Kidney capillary endothelial cell (primary cell): ENCODE results near the gene UCHL5.

ENCODE experiments used
- DNase-seq: peaks from one replicate; pipeline ENCODE4 v3.0.0-alpha.2; 2018; ENCODE audit warnings: low spot score

The UCHL5 gene

GRCh38 chr1:193059282-193060114, at the start of gene UCHL5, which contains the start of gene RO60:
TSS of gene UCHL5 (minus strand) at chr1:193059360. CDS start at chr1:193059260, 100 bp downstream.
TSS of gene RO60 (plus strand) at chr1:193059612. CDS start at chr1:193069055, 9,443 bp downstream.
- peak; percentile 95 for DNase-seq

- no peak for DNase-seq
These were observed 49.3 kb upstream of the UCHL5 start for GRCh38 chr1:193108471-193108870.

- DNase-seq, result no peak
These were observed 46.6 kb upstream of the UCHL5 start for GRCh38 chr1:193105821-193106177.

GRCh38 chr1:193104907-193105820, 46.0 kb upstream of the UCHL5 start, which contains the start of gene GLRX2:
TSS of gene GLRX2 (minus strand) at chr1:193105414. CDS start at chr1:193105382, 32 bp downstream.
- peak; percentile 75 for DNase-seq

- DNase-seq, result peak; percentile 57
These were observed 45.3 kb upstream of the UCHL5 start for GRCh38 chr1:193104502-193104906.

GRCh38 chr1:193103759-193104501, 44.8 kb upstream of the UCHL5 start:
- DNase-seq, result peak; percentile 13

- DNase-seq, result no peak
These were observed 43.5 kb upstream of the UCHL5 start for GRCh38 chr1:193102662-193103061.

- no peak for DNase-seq
These were observed 35.0 kb upstream of the UCHL5 start for GRCh38 chr1:193094112-193094511.

- no peak for DNase-seq
These were observed 31.7 kb upstream of the UCHL5 start for GRCh38 chr1:193090865-193091264.

GRCh38 chr1:193087893-193088292, 28.7 kb upstream of the UCHL5 start:
- no peak for DNase-seq

- no peak for DNase-seq
These were observed 27.2 kb upstream of the UCHL5 start for GRCh38 chr1:193086342-193086741.

GRCh38 chr1:193085263-193085662, 26.1 kb upstream of the UCHL5 start:
- DNase-seq, result no peak

GRCh38 chr1:193083365-193084088, 24.4 kb upstream of the UCHL5 start:
- no peak for DNase-seq

- DNase-seq, result no peak
These were observed 20.0 kb upstream of the UCHL5 start for GRCh38 chr1:193079187-193079586.

- DNase-seq, result no peak
These were observed 18.8 kb upstream of the UCHL5 start for GRCh38 chr1:193077991-193078390.

GRCh38 chr1:193070942-193071341, 11.8 kb upstream of the UCHL5 start:
- no peak for DNase-seq

- no peak for DNase-seq
These were observed 11.2 kb upstream of the UCHL5 start for GRCh38 chr1:193070386-193070753.

GRCh38 chr1:193069748-193070385, 10.7 kb upstream of the UCHL5 start:
- no peak for DNase-seq

GRCh38 chr1:193068013-193068412, 8.9 kb upstream of the UCHL5 start:
- DNase-seq, result no peak

GRCh38 chr1:193066606-193067005, 7.4 kb upstream of the UCHL5 start:
- no peak for DNase-seq

- DNase-seq, result no peak
These were observed 6.8 kb upstream of the UCHL5 start for GRCh38 chr1:193065954-193066353.
